ENCODE measurements around the gene NCK2. TPM values are rescaled to one million over a fixed set of nuclear protein-coding genes. Genes with fewer than 3 reads are reported as not detected.
A peak's percentile ranks its signal among the peaks of the same experiment; 100 is the strongest.

Gene NCK2
- total RNA-seq, 1 donor from 2014 or later: 32.3 TPM

DNA sequence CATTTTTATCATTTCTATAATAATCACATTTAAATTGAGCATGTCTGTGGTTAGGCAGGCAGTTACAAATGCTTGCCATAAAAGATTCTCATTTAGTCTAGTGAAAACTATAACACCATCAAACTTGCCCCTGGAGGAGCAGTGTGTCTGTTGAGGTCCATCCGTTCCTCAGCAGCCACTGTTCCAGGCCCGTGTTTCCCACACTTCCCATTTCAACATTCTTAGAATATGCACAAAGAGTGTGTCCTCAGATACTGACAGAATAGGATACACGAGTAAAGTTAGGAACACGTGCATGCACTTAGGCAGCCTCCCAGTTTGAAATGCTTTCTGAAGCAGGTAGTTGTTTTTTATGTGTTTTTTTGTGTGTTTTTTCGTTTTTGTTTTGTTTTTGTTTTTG is 39.9 kb downstream of the NCK2 start:
- intact Hi-C loops (cut with DNase I): no loop called here
- no peak for ATAC-seq (ENCODE audit: poor library complexity)
- no peak for DNase-seq

DNA sequence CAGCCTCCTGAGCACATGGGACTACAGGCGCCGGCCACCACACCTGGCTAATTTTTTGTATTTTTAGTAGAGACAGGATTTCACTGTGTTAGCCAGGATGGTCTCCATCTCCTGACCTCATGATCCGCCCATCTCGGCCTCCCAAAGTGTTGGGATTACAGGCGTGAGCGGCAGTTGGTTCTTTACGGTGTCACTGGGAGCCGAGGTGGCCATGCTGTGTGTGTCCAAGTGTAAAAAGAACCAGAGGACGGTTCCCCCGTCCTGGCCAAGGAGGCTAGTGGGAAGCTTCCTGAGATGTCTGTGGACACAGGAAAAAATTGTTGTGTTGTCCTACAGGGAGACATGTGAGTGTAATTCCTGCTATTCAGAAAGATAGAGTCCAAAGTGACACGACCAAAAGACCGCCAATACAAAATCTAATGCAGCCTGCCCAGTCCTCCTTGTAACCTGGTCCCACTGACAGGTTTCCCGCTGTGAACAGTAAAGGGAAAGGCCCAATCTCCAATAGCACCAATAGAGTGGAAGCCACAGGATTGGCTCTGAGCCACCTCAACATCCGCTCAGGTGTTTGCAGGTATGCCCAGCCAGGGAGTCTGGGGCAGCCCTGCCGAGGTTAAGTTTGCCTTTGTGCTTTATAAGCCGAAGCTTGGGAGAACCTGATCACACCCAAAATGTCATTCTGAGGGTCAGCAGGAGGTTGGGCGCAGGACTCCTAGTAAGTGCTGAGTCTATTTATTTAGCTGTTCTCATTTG is 40.6 kb downstream of the NCK2 start:
- DNase-seq (no peak), ATAC-seq (ENCODE audit: poor library complexity) (no peak)
- intact Hi-C loops (cut with DNase I): no loop called here

DNA sequence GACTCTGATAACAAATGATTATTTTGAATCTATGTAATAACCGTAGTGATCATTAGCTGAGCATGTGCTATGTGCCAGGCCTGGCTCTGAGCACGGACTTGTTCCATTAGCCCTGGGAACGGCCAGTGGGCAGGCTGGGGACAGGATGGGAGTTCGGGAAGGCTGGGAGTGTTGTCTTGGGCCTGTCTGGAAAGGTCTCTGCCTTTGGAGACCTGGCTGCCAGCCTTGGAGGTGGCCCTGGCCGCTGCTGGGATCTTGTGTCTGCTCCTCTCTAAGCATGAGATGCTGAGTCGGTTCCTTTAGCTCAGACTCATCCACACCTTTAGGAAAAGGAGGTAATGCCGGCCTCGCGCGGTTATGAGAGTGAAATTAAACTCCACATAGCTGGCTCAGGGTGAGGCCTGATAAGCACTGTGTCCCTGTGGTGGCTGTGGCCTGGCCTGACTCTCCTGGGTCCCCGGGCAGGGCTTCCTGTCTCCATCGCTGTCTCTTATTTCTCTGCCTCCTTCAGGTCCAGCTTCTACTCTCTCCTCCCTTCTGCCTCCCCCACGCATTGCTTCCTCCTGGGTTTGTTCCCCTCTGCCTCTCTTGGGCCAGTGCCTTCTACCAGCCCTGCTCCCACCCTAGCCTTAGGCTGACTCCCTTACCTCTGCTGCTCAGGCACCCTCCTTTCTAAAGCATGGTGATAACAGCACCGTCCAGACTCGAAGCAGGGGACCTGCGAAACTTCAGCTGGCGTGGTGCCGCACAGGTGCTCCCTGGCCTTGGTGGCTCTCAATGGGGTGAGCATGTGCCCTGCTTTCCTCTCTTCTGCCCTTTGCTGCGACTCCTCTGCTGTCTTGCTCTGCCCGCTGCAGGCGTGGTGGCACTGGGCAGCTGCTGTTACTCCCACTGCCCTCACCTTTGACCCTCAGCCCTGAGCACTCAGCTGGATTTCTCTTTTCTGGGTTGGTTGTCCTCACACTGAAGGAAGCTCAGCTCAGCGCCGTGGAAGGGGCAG is 41.8 kb downstream of the NCK2 start:
- intact Hi-C loops (cut with DNase I): no loop called here
- peak; percentile 37 for ATAC-seq (ENCODE audit: poor library complexity)

DNA sequence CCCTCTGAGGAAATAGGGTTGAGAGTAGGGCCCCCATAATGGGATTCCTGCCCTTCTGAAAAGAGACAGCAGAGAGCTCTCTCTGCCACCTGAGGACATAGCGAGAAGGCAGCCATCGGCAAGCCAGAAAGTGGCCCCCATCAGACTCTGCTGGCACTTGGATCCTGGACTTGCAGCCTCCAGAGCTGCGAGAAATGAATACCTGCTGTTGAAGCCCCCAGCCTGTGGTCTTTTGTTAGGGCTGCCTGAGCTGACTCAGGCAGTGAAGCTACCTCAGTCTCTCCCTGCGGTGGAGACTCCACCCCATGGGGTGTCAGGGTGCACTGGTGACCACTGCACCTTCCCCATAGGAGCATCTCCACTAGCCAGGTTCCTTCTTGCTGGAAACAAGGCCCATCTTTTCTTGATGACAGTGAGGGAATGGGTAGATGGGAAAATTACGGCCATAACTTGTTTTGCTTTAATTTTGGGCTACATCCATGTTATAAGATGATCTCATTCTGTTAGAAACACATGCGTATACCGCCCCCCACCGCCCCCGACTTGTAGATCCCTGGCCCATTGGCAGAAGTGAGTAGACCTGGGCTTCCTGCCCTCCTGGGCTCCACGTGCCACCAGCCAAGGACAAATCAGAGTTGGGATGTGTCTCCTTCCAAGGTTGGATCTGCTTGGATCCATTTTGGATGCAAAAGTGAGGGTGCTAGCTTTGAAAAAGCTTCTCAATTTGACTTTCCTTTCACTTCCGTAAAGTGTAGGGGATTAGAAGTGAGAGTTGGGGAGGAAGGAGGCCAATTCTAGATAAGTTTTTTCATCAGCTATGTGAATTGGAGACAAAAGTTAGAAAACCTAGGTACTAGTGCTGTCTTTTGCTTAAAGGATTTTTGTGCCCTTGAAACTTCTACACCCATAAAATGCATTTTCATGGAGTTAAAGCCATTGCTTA is 42.9 kb downstream of the NCK2 start:
- peak; percentile 65 for DNase-seq
- intact Hi-C loops (cut with DNase I): no loop called here

More for the DNA sequence above, 41.8 kb downstream of the NCK2 start:
- DNase-seq: no peak

DNA sequence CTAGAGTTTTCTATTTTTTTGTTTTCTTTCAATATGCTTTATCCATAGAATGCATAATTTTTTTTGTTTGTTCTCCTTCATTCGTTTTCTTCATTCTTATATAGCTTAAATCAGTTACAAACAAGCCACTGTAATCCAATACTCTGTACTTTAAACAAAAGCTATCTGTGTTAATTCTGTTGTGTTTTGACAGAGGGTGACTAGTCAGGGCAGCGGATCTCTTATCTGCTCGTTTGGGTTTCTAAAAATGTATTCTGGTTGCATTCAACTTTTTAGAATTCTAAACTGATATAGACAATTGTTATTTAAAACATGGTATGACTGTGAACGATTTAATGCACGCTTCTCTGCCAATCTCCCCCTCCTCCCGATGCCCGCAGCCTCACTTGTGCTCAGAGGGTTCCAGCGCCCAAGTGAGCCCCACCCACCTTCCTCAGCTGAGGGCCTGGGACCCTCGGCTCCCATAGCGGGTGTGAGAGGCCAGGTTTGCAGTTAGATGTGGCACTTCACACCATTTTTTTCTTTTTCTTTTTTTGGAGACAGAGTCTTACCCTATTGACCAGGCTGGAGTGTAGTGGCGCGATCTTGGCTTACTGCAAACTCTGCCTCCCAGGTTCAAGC is 44.1 kb downstream of the NCK2 start:
- intact Hi-C loops (cut with DNase I): no loop called here

More for the DNA sequence above, 42.9 kb downstream of the NCK2 start:
- ATAC-seq (ENCODE audit: poor library complexity): no peak

DNA sequence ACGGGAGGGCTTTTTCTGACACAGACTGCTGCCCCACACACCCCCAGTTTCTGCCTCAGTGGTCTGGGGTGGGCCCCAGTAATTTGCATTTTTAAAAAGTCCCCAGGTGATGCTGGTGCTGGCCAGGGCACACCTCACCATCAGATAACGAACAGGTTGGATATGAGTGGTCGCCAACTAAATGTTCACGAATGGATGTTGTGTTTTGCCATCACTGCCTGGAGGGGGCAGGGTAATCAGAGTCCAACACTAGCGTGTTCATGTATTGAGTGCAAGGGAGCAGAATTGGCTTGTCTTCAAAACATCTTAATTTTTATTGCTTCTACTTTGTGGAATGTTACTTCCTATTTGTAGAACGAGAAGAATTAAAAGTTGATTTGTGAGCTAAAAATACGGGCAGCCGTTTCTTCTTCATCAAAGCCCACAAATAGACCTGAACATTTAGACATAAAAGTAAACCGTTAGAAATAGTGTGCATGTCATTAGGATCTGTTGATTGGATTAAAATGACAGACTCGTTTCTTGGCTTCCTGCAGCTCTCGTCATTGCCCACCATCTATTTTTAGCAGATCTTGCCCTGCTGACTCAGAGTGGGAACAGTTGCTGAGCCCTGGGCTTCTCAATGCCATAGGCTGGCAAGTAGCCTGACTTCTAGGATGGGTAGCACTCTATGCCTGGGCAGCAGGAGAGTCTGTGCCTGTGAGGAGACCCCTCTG is 45.2 kb downstream of the NCK2 start:
- ATAC-seq (ENCODE audit: poor library complexity) (peak; percentile 88), DNase-seq (no peak)
- intact Hi-C loops (cut with DNase I): no loop called here

More for the DNA sequence above, 44.1 kb downstream of the NCK2 start:
- ATAC-seq (ENCODE audit: poor library complexity) (no peak), DNase-seq (no peak)

DNA sequence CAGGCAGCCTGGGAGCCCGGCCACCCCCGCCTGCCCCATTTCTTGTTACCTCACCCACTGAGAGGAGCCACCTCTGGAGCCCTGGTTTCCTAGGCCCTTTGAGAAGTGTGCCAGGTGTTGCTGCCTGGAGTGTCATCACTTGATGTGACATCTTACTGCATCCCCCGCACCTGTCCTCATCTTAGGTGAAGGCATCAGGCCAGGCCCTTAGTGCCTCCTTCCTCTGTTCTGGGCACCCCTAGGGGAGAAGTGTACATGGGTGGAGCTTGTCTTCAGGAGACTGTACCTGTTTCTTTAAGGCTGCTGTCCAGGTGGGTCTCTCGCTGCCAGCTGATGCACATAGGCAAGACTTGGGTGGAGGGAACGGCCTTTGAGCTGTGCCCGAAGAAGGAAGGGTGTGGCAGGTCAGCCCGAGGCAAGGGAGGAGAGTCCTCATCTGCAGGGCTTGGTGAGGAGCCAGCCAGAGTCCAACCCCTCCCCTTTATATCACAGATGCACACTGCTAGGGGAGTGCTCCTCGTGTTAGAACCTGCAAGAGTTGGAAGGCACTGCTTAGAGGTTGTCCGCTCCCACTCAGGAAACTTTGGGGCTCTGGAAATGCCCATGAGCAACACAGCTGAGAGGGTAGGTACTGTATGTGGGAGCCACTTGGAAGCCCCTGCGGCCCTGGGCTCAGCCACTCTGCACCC is 45.9 kb downstream of the NCK2 start:
- peak; percentile 30 for ATAC-seq (ENCODE audit: poor library complexity)
- intact Hi-C loops (cut with DNase I): no loop called here
- no peak for DNase-seq

DNA sequence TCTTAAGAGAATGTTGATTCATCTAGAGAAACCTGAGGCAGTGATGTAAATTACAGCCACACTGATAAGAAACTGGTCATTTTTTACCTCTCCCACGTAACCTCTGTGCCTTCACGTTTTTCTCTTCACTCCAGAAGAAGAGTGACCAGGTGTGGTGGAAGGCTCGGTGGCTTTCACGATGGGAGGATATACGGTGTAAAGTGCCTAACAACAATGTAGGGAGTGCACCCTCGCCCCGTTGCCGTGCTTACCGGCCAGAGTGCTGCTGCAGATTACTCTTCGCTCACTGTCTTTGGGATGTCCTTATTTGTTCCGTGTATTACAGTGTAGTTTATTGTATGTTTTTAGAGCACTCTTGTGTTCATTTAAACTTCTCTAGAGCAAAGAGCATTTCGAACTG is 46.5 kb downstream of the NCK2 start:
- intact Hi-C loops (cut with DNase I): no loop called here
- no peak for ATAC-seq (ENCODE audit: poor library complexity)
- no peak for DNase-seq

DNA sequence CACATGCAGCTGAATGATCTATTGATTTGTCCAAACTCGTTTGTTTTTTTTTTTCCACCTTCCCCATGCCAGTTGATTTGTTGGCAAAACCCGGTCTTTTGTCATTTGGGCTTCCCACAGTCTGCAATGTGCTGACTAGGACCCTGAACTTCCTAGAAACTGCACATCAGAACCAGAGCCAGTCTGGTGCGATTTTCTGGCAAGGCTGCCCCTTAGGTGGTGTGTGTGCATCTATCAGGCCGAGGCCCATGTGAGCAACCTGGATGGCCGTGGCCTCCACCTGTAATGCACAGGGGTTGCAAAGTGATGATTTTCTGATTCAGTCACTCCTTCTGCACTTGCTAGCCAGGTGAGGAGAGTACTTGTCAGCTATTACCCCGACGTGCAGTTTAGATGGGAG is 47.8 kb downstream of the NCK2 start:
- intact Hi-C loops (cut with DNase I): no loop called here
- DNase-seq (no peak), ATAC-seq (ENCODE audit: poor library complexity) (no peak)

DNA sequence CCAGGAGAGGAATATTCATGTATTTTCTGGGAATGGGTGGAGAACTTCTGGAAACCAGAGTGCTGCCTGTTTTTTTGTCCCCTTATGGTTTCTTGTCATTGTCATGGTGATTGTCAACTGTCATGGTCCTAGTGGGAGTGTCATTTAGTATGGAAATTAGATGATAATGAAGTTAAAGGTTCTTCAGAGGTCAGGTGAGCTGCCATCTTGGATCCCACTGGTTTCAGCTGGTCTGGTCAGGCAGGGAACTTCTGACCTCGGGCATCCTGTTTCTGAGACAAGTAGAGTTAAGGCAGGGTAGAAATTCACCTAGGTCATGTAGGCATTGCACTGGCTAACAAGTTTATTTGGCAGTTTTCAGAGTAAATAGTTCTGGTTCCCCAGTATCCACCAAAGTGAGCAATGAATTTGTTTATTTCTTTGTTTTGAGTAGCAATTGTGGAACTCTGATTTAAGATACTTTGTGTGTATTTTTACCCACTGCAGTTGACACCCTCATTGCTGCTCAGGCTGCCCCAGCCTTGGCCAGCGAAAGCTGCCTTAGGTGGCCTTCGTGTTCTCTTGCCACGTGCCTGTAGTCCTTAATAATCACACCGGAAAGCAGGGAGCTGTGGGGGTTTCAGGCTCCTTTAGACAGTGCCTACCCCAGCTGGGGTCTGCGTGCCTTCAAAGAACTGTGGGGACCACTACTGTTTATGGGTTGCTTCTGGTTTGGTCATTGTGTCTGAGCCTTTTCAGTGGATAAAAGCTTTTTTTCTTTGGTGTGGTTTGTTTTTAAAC is 48.7 kb downstream of the NCK2 start:
- DNase-seq: no peak
- no peak for ATAC-seq (ENCODE audit: poor library complexity)
- intact Hi-C loops (cut with DNase I): no loop called here

DNA sequence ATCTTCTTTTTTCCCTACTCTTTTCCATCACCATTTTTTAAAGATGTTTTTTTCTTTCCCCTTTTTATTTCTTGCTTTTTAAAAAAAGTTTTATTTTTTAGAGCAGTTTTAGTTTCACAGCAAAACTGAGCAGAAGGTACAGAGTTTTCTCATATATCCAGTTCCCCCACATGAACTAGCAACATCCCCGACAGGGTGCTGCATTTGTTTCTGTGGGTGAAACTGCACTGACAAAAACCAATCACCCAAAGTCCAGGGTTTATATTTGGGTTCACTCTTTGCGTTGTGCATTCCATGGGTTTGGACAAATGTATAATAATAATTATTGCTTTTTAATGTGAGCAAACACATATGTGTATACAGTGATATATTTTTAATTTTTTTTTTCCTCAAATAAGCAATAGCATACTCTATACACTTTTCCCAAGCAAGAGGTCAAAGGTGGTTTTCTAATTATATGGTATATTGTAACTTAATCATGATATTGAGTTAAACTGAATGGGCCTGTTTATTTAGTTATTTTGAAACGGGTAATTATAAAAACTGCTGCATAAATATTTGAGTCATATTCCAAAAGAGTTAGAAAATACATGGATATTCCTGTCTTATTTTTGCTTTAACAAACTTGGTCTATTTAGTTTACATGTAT is 50.3 kb downstream of the NCK2 start:
- DNase-seq (no peak), ATAC-seq (ENCODE audit: poor library complexity) (no peak)
- intact Hi-C loops (cut with DNase I): no loop called here

DNA sequence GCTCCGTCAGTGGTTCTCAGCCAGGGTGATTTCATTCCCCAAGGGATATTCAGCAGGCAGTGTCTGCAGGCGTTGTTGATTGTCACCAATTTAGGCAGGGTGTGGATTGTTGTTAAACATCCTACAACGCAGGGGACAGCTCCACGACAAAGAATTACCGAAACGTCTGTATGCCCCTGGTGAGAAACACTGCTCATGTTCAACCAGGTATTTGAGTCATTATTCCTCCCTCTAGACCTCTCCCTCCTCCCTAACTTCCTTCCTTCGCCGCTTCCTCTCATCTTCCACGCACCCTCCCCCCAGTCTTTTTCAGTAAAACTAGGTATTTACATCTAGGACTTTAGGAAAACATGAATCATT is 50.8 kb downstream of the NCK2 start:
- intact Hi-C loops (cut with DNase I): no loop called here
- no peak for DNase-seq
- peak; percentile 19 for ATAC-seq (ENCODE audit: poor library complexity)

DNA sequence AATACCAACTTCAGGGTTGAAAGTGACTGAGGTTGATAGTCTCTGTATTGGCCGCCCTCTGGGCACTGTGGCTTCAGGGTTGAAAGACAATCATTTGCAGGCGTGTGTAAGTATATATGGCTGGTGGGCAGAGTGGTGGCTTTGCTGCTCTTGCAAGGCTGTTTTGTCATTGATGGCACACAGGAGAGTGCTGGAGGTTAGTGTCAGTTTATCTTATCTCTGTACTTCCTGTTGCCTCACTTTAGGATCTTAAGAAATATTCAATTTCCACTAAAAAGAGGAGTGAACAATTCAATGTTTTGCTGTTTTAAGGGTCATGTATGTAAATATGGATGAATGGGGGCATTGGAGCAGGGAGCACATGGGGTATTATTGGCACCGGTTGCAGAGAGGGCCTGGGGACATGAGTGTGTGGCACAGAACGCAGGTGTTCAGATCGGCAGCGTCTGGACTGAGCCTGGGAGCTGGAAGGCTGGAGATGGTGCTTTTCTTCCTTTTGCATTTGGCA is 51.5 kb downstream of the NCK2 start:
- ATAC-seq (ENCODE audit: poor library complexity): peak; percentile 32

DNA sequence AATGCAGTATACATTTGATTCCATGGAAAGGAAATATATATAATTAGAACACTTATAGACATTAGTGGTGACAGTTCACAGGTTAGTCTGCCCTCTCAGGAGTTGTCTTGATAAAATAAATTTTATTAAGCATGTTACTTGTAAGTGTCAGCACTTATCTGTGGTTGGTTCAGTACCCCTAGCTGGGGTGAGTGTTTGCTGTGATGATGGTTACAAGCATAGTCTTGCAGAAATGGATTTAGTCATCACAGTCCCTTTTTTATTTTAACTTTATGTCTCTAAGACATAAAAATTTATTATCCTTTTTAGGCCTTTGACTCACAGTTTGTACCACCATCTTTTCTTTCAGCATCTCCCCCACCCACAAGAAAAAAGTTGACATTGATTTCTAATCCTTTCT is 52.1 kb downstream of the NCK2 start:
- DNase-seq: no peak
- intact Hi-C loops (cut with DNase I): no loop called here
- no peak for ATAC-seq (ENCODE audit: poor library complexity)

More for the DNA sequence above, 51.5 kb downstream of the NCK2 start:
- intact Hi-C loops (cut with DNase I): no loop called here
- no peak for DNase-seq

DNA sequence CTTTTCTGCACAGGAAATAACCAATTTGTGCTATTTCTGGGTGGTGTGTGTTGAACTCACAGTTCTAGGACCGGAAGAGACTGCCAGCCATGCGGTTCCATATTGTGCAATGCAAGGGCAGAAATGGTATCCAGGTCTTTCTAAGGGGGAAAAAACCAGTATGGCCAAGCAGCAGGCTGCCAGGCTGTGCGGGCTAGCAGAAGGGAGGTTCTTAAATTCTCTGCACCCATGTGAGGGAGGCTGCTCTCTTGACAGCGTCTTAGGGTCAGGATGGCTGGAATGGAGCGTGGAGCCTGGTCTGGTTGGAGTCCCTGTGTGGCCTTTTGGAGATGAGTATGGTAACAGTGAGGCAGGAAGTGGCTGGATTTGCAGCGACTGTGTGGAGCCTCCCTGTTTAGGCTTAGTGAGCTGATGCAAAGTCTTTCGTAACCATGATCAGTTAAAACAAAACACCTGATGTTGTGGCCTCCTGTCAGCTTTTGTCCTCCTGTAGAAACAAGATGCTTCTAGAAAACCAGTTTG is 52.6 kb downstream of the NCK2 start:
- ATAC-seq (ENCODE audit: poor library complexity) (peak; percentile 56), DNase-seq (peak; percentile 59)
- intact Hi-C loops (cut with DNase I): no loop called here

DNA sequence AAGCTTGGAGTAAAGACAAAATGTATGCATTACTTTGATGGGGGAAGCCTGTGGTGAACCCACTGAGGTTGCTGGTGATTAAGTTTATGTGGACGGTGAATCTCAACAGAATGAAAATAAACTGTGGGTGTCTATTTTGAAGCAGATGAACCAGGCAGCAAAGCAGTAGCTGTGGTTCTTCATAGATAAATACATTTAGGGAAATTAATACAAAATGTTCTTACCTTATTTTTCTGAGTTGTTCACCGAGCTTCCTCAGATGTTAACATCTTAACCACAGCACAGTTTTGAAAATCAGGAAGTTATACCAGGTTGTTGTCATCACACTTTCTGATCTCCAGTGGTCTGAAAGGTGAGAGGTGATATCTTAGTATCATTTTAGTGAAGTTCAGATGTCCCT is 53.9 kb downstream of the NCK2 start:
- DNase-seq (no peak), ATAC-seq (ENCODE audit: poor library complexity) (no peak)
- intact Hi-C loops (cut with DNase I): no loop called here
